ENCODE results near the gene SH3PXD2A.

GRCh38 chr10:103716206-103717160 lies 138.9 kb downstream of the SH3PXD2A start:
- TF ChIP-seq CTCF (IDR thresholded peaks at IDR 0.05; ENCODE audit: borderline replicate concordance, extremely low read depth, low read length, poor library complexity, severe bottlenecking) (no peak), EZH2 (IDR thresholded peaks at IDR 0.05; ENCODE audit: borderline replicate concordance, low read depth, low read length, severe bottlenecking) (no peak)

Measured in DND-41 (cell line).